H9 (cell line): Measurements from ENCODE around the gene PHKA1. TPM values are rescaled to one million over a fixed set of nuclear protein-coding genes. Genes with fewer than 3 reads are reported as not detected.
A peak's percentile ranks its signal among the peaks of the same experiment; 100 is the strongest.

ENCODE experiments used
- DNase-seq: peaks from one replicate; pipeline ENCODE4 v3.0.0-alpha.2; 2017
- H2AFZ ChIP-seq: one replicate; pipeline ENCODE4 v1.6.1; 2013; ENCODE audit warnings: mild to moderate bottlenecking, low read length, control low read depth, moderate library complexity
- H2AK5ac ChIP-seq: 2 replicates; pipeline ENCODE4 v1.6.1; 2013; ENCODE audit warnings: low read length, control low read depth, mixed read lengths; ENCODE audit not compliant: insufficient read length
- H2BK120ac ChIP-seq: one replicate; pipeline ENCODE4 v1.6.1; 2013; ENCODE audit warnings: low read depth, mild to moderate bottlenecking, low read length, control low read depth, inconsistent platforms; ENCODE audit not compliant: poor library complexity, severe bottlenecking
- H2BK12ac ChIP-seq: 2 replicates; pipeline ENCODE4 v1.6.1; 2013; ENCODE audit warnings: low read length, control low read depth, mixed read lengths, low read depth; ENCODE audit not compliant: insufficient read length
- H2BK15ac ChIP-seq: 2 replicates; pipeline ENCODE4 v1.6.1; 2013; ENCODE audit warnings: low read depth, low read length, control low read depth
- H2BK20ac ChIP-seq: one replicate; pipeline ENCODE4 v1.6.1; 2013; ENCODE audit warnings: low read depth, mild to moderate bottlenecking, low read length, control low read depth, inconsistent platforms; ENCODE audit not compliant: poor library complexity, severe bottlenecking
- H2BK5ac ChIP-seq: 2 replicates; pipeline ENCODE4 v1.6.1; 2013; ENCODE audit warnings: low read length, control low read depth, mixed read lengths; ENCODE audit not compliant: insufficient read length
- H3K14ac ChIP-seq: 2 replicates; pipeline ENCODE4 v1.6.1; 2013; ENCODE audit warnings: low read length, control low read depth; ENCODE audit not compliant: insufficient read depth
- H3K18ac ChIP-seq: 2 replicates; pipeline ENCODE4 v1.6.1; 2013; ENCODE audit warnings: low read depth, mild to moderate bottlenecking, mixed read lengths, low read length, control low read depth; ENCODE audit not compliant: insufficient read length
- H3K23ac ChIP-seq: 2 replicates; pipeline ENCODE4 v1.6.1; 2013; ENCODE audit warnings: low read length, control low read depth, mixed read lengths, low read depth; ENCODE audit not compliant: insufficient read length
- H3K23me2 ChIP-seq: 2 replicates; pipeline ENCODE4 v1.6.1; 2013; ENCODE audit warnings: low read depth, mild to moderate bottlenecking, mixed read lengths, low read length, control low read depth; ENCODE audit not compliant: insufficient read length, poor library complexity, severe bottlenecking
- H3K27ac ChIP-seq: 2 replicates; pipeline ENCODE4 v1.5.1; 2013; ENCODE audit warnings: low read length, control low read depth, mixed read lengths, low read depth; ENCODE audit not compliant: insufficient read length
- H3K27me3 ChIP-seq: 2 replicates; pipeline ENCODE4 v1.6.1; 2013; ENCODE audit warnings: low read length, control low read depth, inconsistent platforms; ENCODE audit not compliant: insufficient read depth
- H3K4ac ChIP-seq: 2 replicates; pipeline ENCODE4 v1.6.1; 2013; ENCODE audit warnings: low read depth, mild to moderate bottlenecking, control low read depth, inconsistent platforms, low read length, moderate library complexity
- H3K4me1 ChIP-seq: 2 replicates; pipeline ENCODE4 v1.6.1; 2013; ENCODE audit warnings: low read length, control low read depth, inconsistent platforms; ENCODE audit not compliant: insufficient read depth
- H3K4me2 ChIP-seq: 2 replicates; pipeline ENCODE4 v1.6.1; 2013; ENCODE audit warnings: low read length, control low read depth, mixed read lengths; ENCODE audit not compliant: insufficient read length, insufficient read depth
- H3K56ac ChIP-seq: 2 replicates; pipeline ENCODE4 v1.6.1; 2013; ENCODE audit warnings: low read depth, mild to moderate bottlenecking, mixed read lengths, low read length, control low read depth; ENCODE audit not compliant: insufficient read length
- H3K79me1 ChIP-seq: 2 replicates; pipeline ENCODE4 v1.6.1; 2013; ENCODE audit warnings: low read depth, mild to moderate bottlenecking, moderate library complexity, low read length, control low read depth, inconsistent platforms; ENCODE audit not compliant: insufficient read depth, poor library complexity, severe bottlenecking
- H3K79me2 ChIP-seq: 2 replicates; pipeline ENCODE4 v1.6.1; 2013; ENCODE audit warnings: low read length, control low read depth, inconsistent platforms; ENCODE audit not compliant: insufficient read depth
- H3K9ac ChIP-seq: 2 replicates; pipeline ENCODE4 v1.6.1; 2013; ENCODE audit warnings: low read length, control low read depth, mixed read lengths; ENCODE audit not compliant: insufficient read length; ENCODE audit errors: extremely low read depth
- H3K9me3 ChIP-seq: one replicate; pipeline ENCODE4 v1.6.1; 2013; ENCODE audit warnings: low read depth, low read length, inconsistent platforms; ENCODE audit not compliant: control insufficient read depth
- H3T11ph ChIP-seq: one replicate; pipeline ENCODE4 v1.6.1; 2013; ENCODE audit warnings: mild to moderate bottlenecking, low read length, control low read depth, inconsistent platforms
- H4K20me1 ChIP-seq: one replicate; pipeline ENCODE4 v1.6.1; 2013; ENCODE audit not compliant: control insufficient read depth, insufficient read length, insufficient read depth
- H4K5ac ChIP-seq: 2 replicates; pipeline ENCODE4 v1.6.1; 2013; ENCODE audit warnings: low read depth, mild to moderate bottlenecking, mixed read lengths, low read length, control low read depth; ENCODE audit not compliant: insufficient read length
- H4K8ac ChIP-seq: replicated peaks from 2 replicates; pipeline ENCODE4 v1.6.1; 2013; ENCODE audit warnings: low read length, control low read depth, mixed read lengths, low read depth; ENCODE audit not compliant: insufficient read length
- H4K91ac ChIP-seq: 2 replicates; pipeline ENCODE4 v1.6.1; 2013; ENCODE audit warnings: low read depth, mild to moderate bottlenecking, moderate library complexity, mixed read lengths, low read length, control low read depth; ENCODE audit not compliant: insufficient read length
- H3K27ac Mint-ChIP-seq, 3 experiments: 2 replicates in 2 of 3; 3 replicates in 1 of 3; pipeline ENCODE4 v1.8.0; 2020 to 2021; ENCODE audit warnings: mixed read lengths in 3 of 3, mild to moderate bottlenecking in 1 of 3, moderate library complexity in 1 of 3
- H3K27me3 Mint-ChIP-seq: 2 replicates; pipeline ENCODE4 v1.8.0; 2021; ENCODE audit warnings: low read depth, mild to moderate bottlenecking, moderate library complexity, mixed read lengths
- H3K36me3 Mint-ChIP-seq, 3 experiments: 2 replicates in 2 of 3; 3 replicates in 1 of 3; pipeline ENCODE4 v1.8.0; 2020 to 2021; ENCODE audit warnings: low read depth in 3 of 3, mixed read lengths in 3 of 3; ENCODE audit not compliant: insufficient read depth in 1 of 3
- H3K4me1 Mint-ChIP-seq, 2 experiments: 2 replicates each; pipeline ENCODE4 v1.8.0; 2020; ENCODE audit warnings: mixed read lengths in 2 of 2
- H3K4me3 Mint-ChIP-seq, 2 experiments: 2 replicates in 1 of 2; 3 replicates in 1 of 2; pipeline ENCODE4 v1.8.0; 2020 to 2021; ENCODE audit warnings: mild to moderate bottlenecking in 2 of 2, mixed read lengths in 2 of 2, moderate library complexity in 1 of 2
- H3K9me3 Mint-ChIP-seq, 2 experiments: 2 replicates in 1 of 2; 3 replicates in 1 of 2; pipeline ENCODE4 v1.8.0; 2020; ENCODE audit warnings: mild to moderate bottlenecking in 2 of 2, mixed read lengths in 2 of 2, moderate library complexity in 1 of 2
- WGBS: extraction: QIAGEN DNeasy Blood & Tissue Kit; methylation state at CpG from one replicate; pipeline ENCODE4 v1.1.7; 2013; ENCODE audit warnings: missing lambda C conversion rate, low lambda C conversion rate, mixed read lengths; ENCODE audit not compliant: insufficient read length; ENCODE audit errors: extremely low coverage; 5-methylcytosine and 5-hydroxymethylcytosine counted together
- total RNA-seq: library from RNA; stranded (reverse); gene quantifications from 2 replicates; pipeline ENCODE4 v1.2.1, GENCODE V29; 2021
- TF ChIP-seq, protein P1 (sequence below): fragments of 200-600 bp; sonication (generic); conservative IDR thresholded peaks from 3 replicates; pipeline ENCODE4 v1.8.0; 2021; ENCODE audit warnings: antibody characterized with exemption, mild to moderate bottlenecking

The PHKA1 gene
- total RNA-seq, 1 experiment from 2014 or later, result 6.6 TPM

DNA sequence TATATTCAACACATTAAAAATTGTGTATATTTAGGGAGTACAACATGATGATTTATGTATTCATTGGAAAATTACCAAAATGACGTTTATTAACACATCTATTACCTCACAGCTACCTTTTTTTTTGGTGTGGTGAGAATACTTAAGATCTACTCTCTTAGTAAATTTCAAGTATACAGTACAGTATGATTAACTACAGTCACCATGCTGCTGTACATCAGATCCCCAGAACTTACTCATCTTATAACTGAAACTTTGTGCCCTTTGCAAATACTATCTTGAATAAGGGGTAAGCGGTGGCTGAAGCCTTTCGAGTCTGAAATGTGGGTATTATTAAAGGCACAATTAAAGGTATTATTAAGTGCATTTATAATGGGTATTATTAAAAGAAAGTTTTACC is 976 bp downstream of the PHKA1 start:
- no peak for DNase-seq
- peaks cover 22% of the 10 kb centered on the region for H3K9me3 ChIP-seq
- H2BK15ac ChIP-seq, result no peak overlapping the region
- peak overlapping the region; percentile 68 to 85 for H3K4me3 Mint-ChIP-seq
- no peaks in the 10 kb centered on the region for H3K4me1 ChIP-seq
- H3K14ac ChIP-seq, result no peak overlapping the region
- no peak overlapping the region for H2BK20ac ChIP-seq
- H2BK5ac ChIP-seq, result no peak overlapping the region
- peaks cover 3% of the 10 kb centered on the region for H3K27me3 Mint-ChIP-seq
- peaks cover 7% of the 10 kb centered on the region for H3K23me2 ChIP-seq
- no peaks in the 10 kb centered on the region for H4K20me1 ChIP-seq
- H4K8ac ChIP-seq, result no peak overlapping the region
- H3K4me2 ChIP-seq, result peak overlapping the region; percentile 54
- no CpG with 5 or more reads among the region's 3 CpGs for WGBS
- H4K91ac ChIP-seq, result no peak overlapping the region
- TF ChIP-seq, protein P1, sequence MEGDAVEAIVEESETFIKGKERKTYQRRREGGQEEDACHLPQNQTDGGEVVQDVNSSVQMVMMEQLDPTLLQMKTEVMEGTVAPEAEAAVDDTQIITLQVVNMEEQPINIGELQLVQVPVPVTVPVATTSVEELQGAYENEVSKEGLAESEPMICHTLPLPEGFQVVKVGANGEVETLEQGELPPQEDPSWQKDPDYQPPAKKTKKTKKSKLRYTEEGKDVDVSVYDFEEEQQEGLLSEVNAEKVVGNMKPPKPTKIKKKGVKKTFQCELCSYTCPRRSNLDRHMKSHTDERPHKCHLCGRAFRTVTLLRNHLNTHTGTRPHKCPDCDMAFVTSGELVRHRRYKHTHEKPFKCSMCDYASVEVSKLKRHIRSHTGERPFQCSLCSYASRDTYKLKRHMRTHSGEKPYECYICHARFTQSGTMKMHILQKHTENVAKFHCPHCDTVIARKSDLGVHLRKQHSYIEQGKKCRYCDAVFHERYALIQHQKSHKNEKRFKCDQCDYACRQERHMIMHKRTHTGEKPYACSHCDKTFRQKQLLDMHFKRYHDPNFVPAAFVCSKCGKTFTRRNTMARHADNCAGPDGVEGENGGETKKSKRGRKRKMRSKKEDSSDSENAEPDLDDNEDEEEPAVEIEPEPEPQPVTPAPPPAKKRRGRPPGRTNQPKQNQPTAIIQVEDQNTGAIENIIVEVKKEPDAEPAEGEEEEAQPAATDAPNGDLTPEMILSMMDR, result no peak
- H3K9ac ChIP-seq, result no peak overlapping the region
- H2AK5ac ChIP-seq, result no peak overlapping the region
- no peak overlapping the region for H3K27ac ChIP-seq
- H3K79me2 ChIP-seq, result no peaks in the 10 kb centered on the region
- H3K27me3 ChIP-seq, result no peaks in the 10 kb centered on the region
- H2BK120ac ChIP-seq, result no peak overlapping the region
- no peak overlapping the region for H3K27ac Mint-ChIP-seq
- H3T11ph ChIP-seq, result no peak overlapping the region
- H3K18ac ChIP-seq, result no peak overlapping the region
- H3K56ac ChIP-seq, result no peak overlapping the region
- H3K9me3 Mint-ChIP-seq, result peaks cover 58 to 61% of the 10 kb centered on the region in 2 experiments
- no peak overlapping the region for H2AFZ ChIP-seq
- no peak overlapping the region for H4K5ac ChIP-seq
- H3K79me1 ChIP-seq, result no peaks in the 10 kb centered on the region
- peaks cover 7 to 10% of the 10 kb centered on the region in 2 experiments; a peak in 3 of 4 replicates for H3K4me1 Mint-ChIP-seq
- peaks cover 3 to 11% (median 4%) of the 10 kb centered on the region in 3 experiments; a peak in 5 of 7 replicates for H3K36me3 Mint-ChIP-seq
- no peak overlapping the region for H3K23ac ChIP-seq
- H3K4ac ChIP-seq, result no peak overlapping the region
- H2BK12ac ChIP-seq, result no peak overlapping the region
